Fibroblast of lung (primary cell): ENCODE data around the gene MRPS35. TPM values are rescaled to one million over a fixed set of nuclear protein-coding genes. Genes with fewer than 3 reads are reported as not detected.
A peak's percentile ranks its signal among the peaks of the same experiment; 100 is the strongest.
"Not testable (repeated sequence)": the region's sequence is repeated elsewhere in the genome, so short reads cannot be mapped to it uniquely, and the experiment has no call there.

Experiments used
- DNase-seq, 2 donors: peaks; one replicate each; pipeline versions ENCODE4 v3.0.0 to v3.0.0-alpha.2; 2010; ENCODE audit warnings: low read depth in 2 of 2
- H2AFZ ChIP-seq: 2 replicates; pipeline ENCODE4 v1.5.1; 2012; ENCODE audit warnings: low read length, control low read depth, inconsistent platforms
- H3K27ac ChIP-seq: 2 replicates; pipeline ENCODE4 v1.5.1; 2011; ENCODE audit warnings: low read length, control low read depth; ENCODE audit not compliant: insufficient read depth
- H3K27me3 ChIP-seq: 2 replicates; pipeline ENCODE4 v1.5.1; 2011; ENCODE audit warnings: mild to moderate bottlenecking, low read length; ENCODE audit not compliant: control insufficient read depth, insufficient read depth
- H3K36me3 ChIP-seq: 2 replicates; pipeline ENCODE4 v1.5.1; 2011; ENCODE audit warnings: low read length; ENCODE audit not compliant: control insufficient read depth, insufficient read depth
- H3K4me1 ChIP-seq: 2 replicates; pipeline ENCODE4 v1.5.1; 2011; ENCODE audit warnings: low read length; ENCODE audit not compliant: control insufficient read depth, insufficient read depth; ENCODE audit errors: extremely low read depth
- H3K4me2 ChIP-seq: 2 replicates; pipeline ENCODE4 v1.5.1; 2011; ENCODE audit warnings: low read length, control low read depth; ENCODE audit not compliant: insufficient read depth; ENCODE audit errors: extremely low read depth
- H3K4me3 ChIP-seq, 4 experiments: fragments of 200-600 bp in 1 of 4; sonication (generic) in 1 of 4; replicated peaks in 1 of 4; 2 replicates each; pipeline ENCODE4 v1.5.1; 2011 to 2016; ENCODE audit warnings: low read length in 4 of 4, low read depth in 3 of 4, mild to moderate bottlenecking in 3 of 4, control low read depth in 2 of 4, inconsistent platforms in 1 of 4, mixed read lengths in 1 of 4; ENCODE audit not compliant: insufficient read depth in 1 of 4; ENCODE audit errors: control extremely low read depth in 1 of 4
- H3K79me2 ChIP-seq: 2 replicates; pipeline ENCODE4 v1.5.1; 2012; ENCODE audit warnings: mild to moderate bottlenecking, low read length, inconsistent platforms; ENCODE audit not compliant: control insufficient read depth, insufficient read depth
- H3K9ac ChIP-seq: 2 replicates; pipeline ENCODE4 v1.5.1; 2011; ENCODE audit warnings: mild to moderate bottlenecking, low read length, control low read depth; ENCODE audit not compliant: insufficient read depth
- H3K9me3 ChIP-seq: 2 replicates; pipeline ENCODE4 v1.5.1; 2012; ENCODE audit warnings: low read depth, low read length; ENCODE audit not compliant: control insufficient read depth, insufficient read depth
- H4K20me1 ChIP-seq: 2 replicates; pipeline ENCODE4 v1.5.1; 2011; ENCODE audit warnings: low read length; ENCODE audit not compliant: control insufficient read depth, insufficient read depth; ENCODE audit errors: extremely low read depth
- CTCF ChIP-seq, 2 donors: IDR thresholded peaks in 1 of 2; conservative IDR thresholded peaks in 1 of 2; 1 replicate in 1 of 2; 2 replicates in 1 of 2; pipeline ENCODE4 v1.5.1; 2011 to 2012; ENCODE audit warnings: low read length in 2 of 2, control low read depth in 1 of 2, inconsistent platforms in 1 of 2, low read depth in 1 of 2, mild to moderate bottlenecking in 1 of 2
- EZH2 ChIP-seq: IDR thresholded peaks from 2 replicates; pipeline ENCODE4 v1.5.1; 2012; ENCODE audit warnings: low read length, control low read depth, mild to moderate bottlenecking; ENCODE audit errors: missing control alignments
- polyA plus RNA-seq, 2 donors: library from polyadenylated mRNA; depleted of rRNA in 1 of 2; stranded (reverse) in 1 of 2; unstranded in 1 of 2; fragments of >200 nt; gene quantifications; 2 replicates each; pipeline ENCODE4 v1.2.1, GENCODE V29; 2011 to 2012; ENCODE audit warnings: missing spikeins in 1 of 2
- total RNA-seq: library from RNA; depleted of rRNA; stranded (reverse); fragments of >200 nt; gene quantifications from 2 replicates; pipeline ENCODE4 v1.2.1, GENCODE V29; 2014

The MRPS35 gene
- total and polyA plus RNA-seq, 2 donors (not counting 1 experiment from before 2014, with no cell fraction given) = 52.5 to 70.7 TPM

DNA sequence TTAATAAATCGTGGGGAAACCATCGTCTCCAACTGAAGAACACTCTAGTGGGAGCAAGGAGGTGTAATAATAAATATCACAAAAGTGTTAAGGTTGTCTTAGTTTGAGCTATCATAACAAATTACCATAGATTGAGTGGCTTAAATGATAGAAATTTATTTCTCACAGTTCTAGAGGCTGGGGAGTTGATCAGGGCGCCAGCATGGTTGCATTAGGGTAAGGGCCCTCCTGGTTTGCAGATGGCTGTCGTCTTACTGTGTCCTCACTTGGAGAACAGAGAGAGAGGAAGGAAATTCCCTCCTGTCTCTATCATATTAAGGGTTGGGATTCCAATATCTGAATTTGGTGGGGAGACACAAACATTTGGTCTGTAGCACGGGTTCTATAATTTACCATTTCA lies 33.0 kb downstream of the MRPS35 start:
- Histone ChIP-seq H4K20me1 (no peaks in the 10 kb centered on the region), H3K36me3 (peaks cover 4% of the 10 kb centered on the region), H3K9ac (no peak overlapping the region), H3K4me1 (peaks cover 4% of the 10 kb centered on the region), H3K27ac (no peak overlapping the region), H3K4me2 (no peak overlapping the region), H2AFZ (no peak overlapping the region), H3K4me3 (no peak overlapping the region), H3K9me3 (no peaks in the 10 kb centered on the region), H3K79me2 (no peaks in the 10 kb centered on the region), H3K27me3 (no peaks in the 10 kb centered on the region)
- DNase-seq = no peak
- TF ChIP-seq CTCF (conservative IDR thresholded peaks at IDR 0.05 in 1 of 2, IDR thresholded peaks at IDR 0.05 in 1 of 2; ENCODE audit: low read depth in 1 of 2, low read length in 2 of 2) (no peak), EZH2 (no peak)

DNA sequence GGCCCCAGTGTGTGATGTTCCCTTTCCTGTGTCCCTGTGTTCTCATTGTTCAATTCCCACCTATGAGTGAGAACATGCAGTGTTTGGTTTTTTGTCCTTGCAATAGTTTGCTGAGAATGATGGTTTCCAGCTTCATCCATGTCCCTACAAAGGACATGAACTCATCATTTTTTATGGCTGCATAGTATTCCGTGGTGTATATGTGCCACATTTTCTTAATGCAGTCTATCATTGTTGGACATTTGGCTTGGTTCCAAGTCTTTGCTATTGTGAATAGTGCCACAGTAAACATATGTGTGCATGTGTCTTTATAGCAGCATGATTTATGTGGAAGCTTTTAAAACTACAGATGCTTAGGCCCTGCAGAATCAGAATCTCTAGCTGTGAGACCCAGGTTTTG lies 35.1 kb downstream of the MRPS35 start:
- H3K27ac ChIP-seq, H3K4me1 ChIP-seq, H3K4me2 ChIP-seq, H3K27me3 ChIP-seq, H3K36me3 ChIP-seq, H3K79me2 ChIP-seq, H3K4me3 ChIP-seq, H3K9me3 ChIP-seq, H3K9ac ChIP-seq, H4K20me1 ChIP-seq, H2AFZ ChIP-seq, DNase-seq: not testable (repeated sequence)

DNA sequence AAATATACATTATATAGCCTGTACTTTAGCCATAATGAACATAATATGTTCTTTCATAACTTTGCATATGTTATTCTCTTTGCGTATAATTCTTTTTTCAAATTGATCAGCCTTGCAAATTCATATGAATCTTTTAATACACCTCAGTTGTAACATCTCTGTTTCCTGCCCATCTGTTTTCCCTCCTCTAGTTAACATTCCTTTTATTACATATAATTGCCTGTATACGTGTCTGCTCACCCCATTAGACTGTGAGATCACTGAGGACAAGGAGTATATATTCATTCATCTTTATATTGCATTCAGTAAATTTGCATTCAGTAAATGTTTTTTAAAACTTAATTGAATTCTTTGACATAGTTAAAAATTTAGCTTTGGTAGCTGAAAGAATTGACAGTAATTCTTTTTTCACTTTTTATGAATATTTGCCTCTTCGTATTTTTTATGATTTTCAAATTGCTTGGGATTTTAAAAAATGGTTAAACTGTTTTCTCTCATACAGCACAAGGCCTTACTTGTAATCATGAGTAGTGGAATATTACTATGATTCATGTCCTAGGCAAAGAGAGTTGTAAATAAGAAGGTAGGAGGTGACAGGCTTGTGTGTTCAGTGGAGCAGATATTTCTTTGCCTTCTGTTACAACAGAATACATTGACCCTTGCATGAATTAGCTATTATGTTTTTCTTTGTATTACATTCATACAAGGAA lies 36.6 kb downstream of the MRPS35 start:
- no peak for TF ChIP-seq CTCF (conservative IDR thresholded peaks at IDR 0.05 in 1 of 2, IDR thresholded peaks at IDR 0.05 in 1 of 2; ENCODE audit: low read depth in 1 of 2, low read length in 2 of 2)
- no peak for TF ChIP-seq EZH2
- H3K4me1 ChIP-seq = peaks cover 4% of the 10 kb centered on the region
- DNase-seq = peak; percentile 22 to 55
- no peak overlapping the region for H2AFZ ChIP-seq
- peak overlapping the region; percentile 59 for H3K27ac ChIP-seq
- no peak overlapping the region for H3K9ac ChIP-seq
- H3K9me3 ChIP-seq = no peaks in the 10 kb centered on the region
- H3K4me3 ChIP-seq = no peak overlapping the region
- no peaks in the 10 kb centered on the region for H3K27me3 ChIP-seq
- H3K79me2 ChIP-seq = no peaks in the 10 kb centered on the region
- H3K4me2 ChIP-seq = no peak overlapping the region
- no peaks in the 10 kb centered on the region for H4K20me1 ChIP-seq
- peaks cover 4% of the 10 kb centered on the region for H3K36me3 ChIP-seq
